Tongue (tissue), 2 donors: ENCODE data around the gene GIMAP2. TPM values are rescaled to one million over a fixed set of nuclear protein-coding genes. Genes with fewer than 3 reads are reported as not detected.
"Not testable (repeated sequence)": the region's sequence is repeated elsewhere in the genome, so short reads cannot be mapped to it uniquely, and the experiment has no call there.

Experiments used
- DNase-seq: peaks from one replicate; pipeline ENCODE4 v3.0.0-alpha.2; 2015
- total RNA-seq: library from RNA; depleted of rRNA; stranded (reverse); fragments of >200 nt; gene quantifications from one replicate; pipeline ENCODE4 v1.2.3, GENCODE V29; 2014

GIMAP2 gene
- total RNA-seq = 14.8 TPM

- peak; percentile 47 for DNase-seq
These were observed at the start of gene GIMAP2 for GRCh38 chr7:150685219-150686029. Gene GIMAP2 (plus strand): TSS chr7:150685706. CDS start chr7:150687060, 1,354 bp downstream.

- DNase-seq = no peak
These were observed 43.7 kb upstream of the GIMAP2 start for GRCh38 chr7:150641854-150642253.

GRCh38 chr7:150642926-150643325 is 42.6 kb upstream of the GIMAP2 start:
- no peak for DNase-seq

- DNase-seq = no peak
These were observed 40.1 kb upstream of the GIMAP2 start for GRCh38 chr7:150645259-150646020.

- DNase-seq = no peak
These were observed 37.0 kb upstream of the GIMAP2 start for GRCh38 chr7:150648353-150649079.

GRCh38 chr7:150649080-150649385 is 36.5 kb upstream of the GIMAP2 start:
- DNase-seq = peak; percentile 16

- no peak for DNase-seq
These were observed 30.8 kb upstream of the GIMAP2 start for GRCh38 chr7:150654692-150655091.

- no peak for DNase-seq
These were observed 29.5 kb upstream of the GIMAP2 start for GRCh38 chr7:150656047-150656446.

- no peak for DNase-seq
These were observed 28.0 kb upstream of the GIMAP2 start for GRCh38 chr7:150657526-150657925.

- DNase-seq = no peak
These were observed 24.4 kb upstream of the GIMAP2 start for GRCh38 chr7:150660939-150661613.

GRCh38 chr7:150662821-150663220 is 22.7 kb upstream of the GIMAP2 start:
- not testable (repeated sequence) for DNase-seq

- no peak for DNase-seq
These were observed 21.6 kb upstream of the GIMAP2 start for GRCh38 chr7:150663802-150664494.

GRCh38 chr7:150665089-150665748 is 20.3 kb upstream of the GIMAP2 start:
- DNase-seq = no peak

- no peak for DNase-seq
These were observed 19.6 kb upstream of the GIMAP2 start for GRCh38 chr7:150665896-150666295.

GRCh38 chr7:150666412-150666811 is 19.1 kb upstream of the GIMAP2 start:
- DNase-seq = no peak

GRCh38 chr7:150668472-150668911 is 17.0 kb upstream of the GIMAP2 start:
- no peak for DNase-seq

- DNase-seq = no peak
These were observed 16.5 kb upstream of the GIMAP2 start for GRCh38 chr7:150668977-150669376.

GRCh38 chr7:150671798-150672585 is 13.5 kb upstream of the GIMAP2 start:
- not testable (repeated sequence) for DNase-seq

- DNase-seq = no peak
These were observed 9.8 kb upstream of the GIMAP2 start for GRCh38 chr7:150675714-150676113.

- DNase-seq = not testable (repeated sequence)
These were observed 9.2 kb upstream of the GIMAP2 start for GRCh38 chr7:150676276-150676675.
